GM12874 (cell line): Measurements from ENCODE around the gene CLSTN1.

Experiments
- TF ChIP-seq, protein P1 (sequence below): IDR thresholded peaks from 2 replicates; pipeline ENCODE4 v1.5.1; 2011; ENCODE audit warnings: low read depth, mild to moderate bottlenecking, control low read depth, low read length, moderate library complexity; ENCODE audit not compliant: insufficient read depth

The CLSTN1 gene

DNA sequence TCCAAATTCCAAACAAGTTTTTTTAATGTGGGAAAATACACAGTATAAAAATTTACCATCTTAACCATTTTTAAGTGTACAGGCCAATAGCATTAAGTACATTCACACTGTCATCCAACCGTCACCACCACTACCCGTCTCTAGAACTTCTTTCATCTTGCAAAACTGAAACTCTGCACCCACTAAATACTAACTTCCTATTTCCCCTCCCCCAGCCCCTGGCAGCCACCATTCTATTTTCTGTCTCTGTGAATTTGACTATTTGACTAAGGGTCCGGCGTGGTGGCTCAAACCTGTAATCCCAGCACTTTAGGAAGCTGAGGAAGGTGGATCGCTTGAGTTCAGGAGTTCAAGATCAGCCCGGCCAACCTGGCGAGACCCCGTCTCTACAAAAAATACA lies 36.1 kb downstream of the CLSTN1 start:
- TF ChIP-seq, protein P1, sequence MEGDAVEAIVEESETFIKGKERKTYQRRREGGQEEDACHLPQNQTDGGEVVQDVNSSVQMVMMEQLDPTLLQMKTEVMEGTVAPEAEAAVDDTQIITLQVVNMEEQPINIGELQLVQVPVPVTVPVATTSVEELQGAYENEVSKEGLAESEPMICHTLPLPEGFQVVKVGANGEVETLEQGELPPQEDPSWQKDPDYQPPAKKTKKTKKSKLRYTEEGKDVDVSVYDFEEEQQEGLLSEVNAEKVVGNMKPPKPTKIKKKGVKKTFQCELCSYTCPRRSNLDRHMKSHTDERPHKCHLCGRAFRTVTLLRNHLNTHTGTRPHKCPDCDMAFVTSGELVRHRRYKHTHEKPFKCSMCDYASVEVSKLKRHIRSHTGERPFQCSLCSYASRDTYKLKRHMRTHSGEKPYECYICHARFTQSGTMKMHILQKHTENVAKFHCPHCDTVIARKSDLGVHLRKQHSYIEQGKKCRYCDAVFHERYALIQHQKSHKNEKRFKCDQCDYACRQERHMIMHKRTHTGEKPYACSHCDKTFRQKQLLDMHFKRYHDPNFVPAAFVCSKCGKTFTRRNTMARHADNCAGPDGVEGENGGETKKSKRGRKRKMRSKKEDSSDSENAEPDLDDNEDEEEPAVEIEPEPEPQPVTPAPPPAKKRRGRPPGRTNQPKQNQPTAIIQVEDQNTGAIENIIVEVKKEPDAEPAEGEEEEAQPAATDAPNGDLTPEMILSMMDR: no peak

DNA sequence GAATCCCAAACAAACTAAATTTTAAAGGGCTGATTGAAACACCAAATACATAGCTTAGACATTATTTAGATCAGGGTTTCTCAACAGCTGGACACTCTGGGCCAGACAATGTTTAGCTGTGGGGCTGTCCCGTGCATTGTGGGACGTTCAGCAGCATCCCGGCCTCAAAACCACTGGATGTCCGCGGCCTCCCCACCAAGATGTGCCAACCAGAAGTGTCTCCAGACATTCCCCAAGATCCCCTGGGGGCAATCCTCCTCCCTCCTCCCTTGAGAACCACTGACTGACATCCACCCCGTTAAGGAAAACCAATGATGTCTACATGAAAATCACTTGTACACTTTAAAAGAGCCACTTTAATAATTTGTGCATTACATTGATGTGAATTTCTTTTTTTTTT lies 38.4 kb downstream of the CLSTN1 start:
- TF ChIP-seq, protein P1: no peak

DNA sequence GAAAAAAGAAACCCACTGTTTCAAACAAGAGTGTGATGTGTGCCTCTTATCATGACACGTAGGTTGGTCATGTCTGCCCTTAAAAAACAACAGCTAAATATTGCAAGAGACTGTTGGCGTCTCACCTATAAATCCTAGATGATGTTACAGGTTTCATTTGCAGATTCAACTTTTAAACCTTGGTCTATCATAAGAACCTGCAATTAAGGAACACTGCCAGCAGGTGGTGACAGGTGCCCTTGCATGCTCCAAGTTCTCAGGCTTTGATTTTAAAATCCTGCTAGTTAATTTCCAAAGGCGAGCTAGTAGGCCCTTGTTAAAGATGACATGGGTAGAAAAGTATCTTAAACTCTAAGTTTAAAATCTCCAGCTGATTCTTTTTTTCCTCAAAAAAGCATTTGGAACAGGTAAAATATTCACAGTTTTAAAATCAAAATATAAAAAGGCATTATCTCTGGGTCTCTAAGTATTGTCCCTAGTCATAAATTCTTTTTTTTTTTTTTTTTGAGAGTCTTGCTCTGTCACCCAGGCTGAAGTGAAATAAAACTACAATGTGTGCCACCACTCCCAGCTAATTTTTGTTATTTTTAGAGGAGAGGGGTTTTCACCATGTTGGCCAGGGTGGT lies 39.1 kb downstream of the CLSTN1 start:
- TF ChIP-seq, protein P1: peak; percentile 76

DNA sequence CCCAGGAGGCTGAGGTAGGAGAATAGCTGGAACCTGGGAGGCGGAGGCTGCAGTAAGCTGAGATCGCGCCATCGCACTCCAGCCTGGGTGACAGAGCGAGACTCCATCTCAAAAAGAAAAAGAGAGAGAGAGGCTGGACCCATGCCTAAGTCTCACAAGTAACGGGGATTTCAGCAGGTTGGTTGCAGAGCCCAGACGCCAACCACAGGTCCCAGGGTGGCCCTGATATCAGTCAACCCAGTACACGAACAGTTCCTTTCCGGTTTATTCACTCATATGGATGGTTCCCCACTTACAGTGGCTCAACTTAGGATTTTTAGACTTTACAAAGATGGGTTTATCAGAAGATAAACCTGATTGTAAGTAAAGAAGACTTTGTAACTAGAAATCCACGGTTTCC lies 40.9 kb downstream of the CLSTN1 start:
- TF ChIP-seq, protein P1: no peak

DNA sequence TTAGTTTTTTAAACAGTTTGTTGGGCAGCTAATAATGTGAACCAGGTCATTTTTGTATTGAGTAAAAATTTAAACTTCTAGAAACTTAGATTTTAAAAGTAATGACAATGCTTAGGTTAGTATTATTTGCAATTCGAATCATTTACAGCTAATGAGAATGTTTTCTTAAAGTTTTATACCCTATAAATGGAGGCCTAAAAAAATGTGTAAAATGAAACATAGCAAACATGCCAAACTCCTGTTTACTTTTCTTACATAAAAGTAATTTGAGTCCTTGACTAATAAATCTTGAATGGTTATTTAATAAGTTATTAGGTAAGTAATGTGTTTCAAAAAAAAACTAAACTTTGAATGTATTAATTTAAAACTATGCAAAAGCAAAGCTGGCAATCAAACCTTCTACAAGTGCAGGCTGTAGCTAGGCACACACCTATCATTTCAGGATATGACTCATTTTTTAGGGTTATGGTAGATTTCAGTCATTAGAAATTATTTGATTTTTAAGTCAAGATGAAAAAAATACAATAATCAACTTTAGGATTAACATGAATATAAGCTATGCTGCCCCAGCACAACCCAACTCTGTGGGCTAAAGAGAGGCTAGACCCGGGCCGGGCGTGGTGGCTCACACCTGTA lies 41.5 kb downstream of the CLSTN1 start:
- TF ChIP-seq, protein P1: no peak

DNA sequence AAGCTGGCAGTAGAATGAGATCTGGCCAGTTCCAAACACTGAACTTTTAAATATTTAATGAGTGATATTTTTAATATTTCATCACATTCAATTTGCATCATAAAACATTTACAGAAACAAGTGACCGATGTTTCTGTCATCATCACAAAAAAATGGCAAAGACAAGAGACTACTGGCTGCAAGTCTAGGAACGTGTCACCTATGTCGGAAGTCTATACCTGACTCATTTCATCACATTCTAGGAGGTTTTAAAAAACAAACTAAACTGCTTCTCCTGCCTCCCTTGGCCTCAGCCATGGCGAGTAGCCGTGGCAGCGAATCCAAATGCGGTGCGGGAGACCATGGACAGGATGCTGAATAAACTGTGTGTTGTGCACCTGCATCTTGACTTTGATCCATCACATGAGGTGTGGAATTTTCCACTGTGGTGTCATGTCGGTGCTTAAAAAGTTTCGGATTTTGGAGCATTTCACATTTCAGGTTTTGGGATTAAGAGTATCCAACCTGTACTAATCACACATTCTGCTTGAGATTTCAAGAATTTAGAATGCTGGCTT lies 43.1 kb downstream of the CLSTN1 start:
- TF ChIP-seq, protein P1: no peak

DNA sequence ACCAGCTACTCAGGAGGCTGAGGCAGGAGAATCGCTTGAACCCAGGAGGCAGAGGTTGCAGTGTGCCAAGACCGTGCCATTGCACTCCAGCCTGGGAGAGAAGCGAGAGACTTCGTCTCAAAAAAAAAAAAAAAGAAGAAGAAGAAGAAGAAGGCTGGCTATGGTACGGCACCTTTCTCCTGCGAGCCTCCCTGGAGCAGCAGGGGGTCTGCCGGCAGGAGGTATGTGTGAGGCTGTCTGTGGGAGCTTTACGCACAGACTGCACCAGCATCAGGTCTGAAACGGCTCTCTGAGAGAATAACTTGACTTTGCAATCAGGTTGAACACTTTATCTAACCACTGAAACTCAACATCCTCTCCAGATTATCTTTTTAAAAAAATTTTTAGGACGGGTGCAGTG lies 44.9 kb downstream of the CLSTN1 start:
- TF ChIP-seq, protein P1: no peak
